BE2C (cell line): ENCODE results near the gene PSD4.

Experiments
- DNase-seq: peaks from one replicate; pipeline ENCODE4 v3.0.0-alpha.2; 2020
- H3K27me3 ChIP-seq: fragments of 250-450 bp; sonication (Bioruptor Pico); 2 replicates; pipeline ENCODE4 v1.5.1; 2020; ENCODE audit warnings: mild to moderate bottlenecking
- H3K36me3 ChIP-seq: fragments of 250-450 bp; sonication (Bioruptor Pico); 2 replicates; pipeline ENCODE4 v1.5.1; 2020; ENCODE audit warnings: mild to moderate bottlenecking
- H3K4me1 ChIP-seq: fragments of 250-450 bp; sonication (Bioruptor Pico); 2 replicates; pipeline ENCODE4 v1.5.1; 2020
- H3K4me3 ChIP-seq: 2 replicates; pipeline ENCODE4 v1.5.1; 2011; ENCODE audit warnings: low read depth, low read length
- H3K9me3 ChIP-seq: fragments of 250-450 bp; sonication (Bioruptor Pico); 2 replicates; pipeline ENCODE4 v1.5.1; 2020
- CTCF ChIP-seq: IDR thresholded peaks from 2 replicates; pipeline ENCODE4 v1.5.1; 2012; ENCODE audit warnings: mild to moderate bottlenecking, low read depth, low read length

Gene PSD4

GRCh38 chr2:113212245-113213060 is 38.7 kb downstream of the PSD4 start:
- Histone ChIP-seq H3K36me3 (no peaks in the 10 kb centered on the region), H3K4me3 (no peak overlapping the region), H3K4me1 (no peaks in the 10 kb centered on the region), H3K9me3 (no peaks in the 10 kb centered on the region), H3K27me3 (no peaks in the 10 kb centered on the region)
- no peak for DNase-seq
- no peak for TF ChIP-seq CTCF

GRCh38 chr2:113213061-113213930 is 39.5 kb downstream of the PSD4 start:
- H3K27me3 ChIP-seq: no peaks in the 10 kb centered on the region
- no peaks in the 10 kb centered on the region for H3K36me3 ChIP-seq
- no peak for TF ChIP-seq CTCF
- no peaks in the 10 kb centered on the region for H3K9me3 ChIP-seq
- no peak overlapping the region for H3K4me3 ChIP-seq
- H3K4me1 ChIP-seq: no peaks in the 10 kb centered on the region
- DNase-seq: no peak

- no peak for TF ChIP-seq CTCF
- Histone ChIP-seq H3K4me3 (no peak overlapping the region), H3K27me3 (no peaks in the 10 kb centered on the region), H3K4me1 (no peaks in the 10 kb centered on the region), H3K36me3 (no peaks in the 10 kb centered on the region), H3K9me3 (no peaks in the 10 kb centered on the region)
- DNase-seq: no peak
Observed at GRCh38 chr2:113214141-113214540, 40.4 kb downstream of the PSD4 start.

GRCh38 chr2:113215056-113215455 is 41.3 kb downstream of the PSD4 start:
- Histone ChIP-seq H3K27me3 (no peaks in the 10 kb centered on the region), H3K4me3 (no peak overlapping the region), H3K36me3 (no peaks in the 10 kb centered on the region), H3K4me1 (no peaks in the 10 kb centered on the region), H3K9me3 (no peaks in the 10 kb centered on the region)
- no peak for TF ChIP-seq CTCF
- DNase-seq: no peak

GRCh38 chr2:113216321-113216720 is 42.5 kb downstream of the PSD4 start:
- Histone ChIP-seq H3K4me1 (no peaks in the 10 kb centered on the region), H3K27me3 (no peaks in the 10 kb centered on the region), H3K36me3 (no peaks in the 10 kb centered on the region), H3K4me3 (no peak overlapping the region), H3K9me3 (no peaks in the 10 kb centered on the region)
- DNase-seq: no peak
- TF ChIP-seq CTCF: no peak
